ENCODE measurements around the gene SARNP. TPM values are rescaled to one million over a fixed set of nuclear protein-coding genes. Genes with fewer than 3 reads are reported as not detected.

The SARNP gene
- total and polyA plus RNA-seq, 9 of the 15 experiments (the other 6 are each of a cell fraction or from before 2014, with no cell fraction given) = 70.1 to 400 (median 198) TPM

DNA sequence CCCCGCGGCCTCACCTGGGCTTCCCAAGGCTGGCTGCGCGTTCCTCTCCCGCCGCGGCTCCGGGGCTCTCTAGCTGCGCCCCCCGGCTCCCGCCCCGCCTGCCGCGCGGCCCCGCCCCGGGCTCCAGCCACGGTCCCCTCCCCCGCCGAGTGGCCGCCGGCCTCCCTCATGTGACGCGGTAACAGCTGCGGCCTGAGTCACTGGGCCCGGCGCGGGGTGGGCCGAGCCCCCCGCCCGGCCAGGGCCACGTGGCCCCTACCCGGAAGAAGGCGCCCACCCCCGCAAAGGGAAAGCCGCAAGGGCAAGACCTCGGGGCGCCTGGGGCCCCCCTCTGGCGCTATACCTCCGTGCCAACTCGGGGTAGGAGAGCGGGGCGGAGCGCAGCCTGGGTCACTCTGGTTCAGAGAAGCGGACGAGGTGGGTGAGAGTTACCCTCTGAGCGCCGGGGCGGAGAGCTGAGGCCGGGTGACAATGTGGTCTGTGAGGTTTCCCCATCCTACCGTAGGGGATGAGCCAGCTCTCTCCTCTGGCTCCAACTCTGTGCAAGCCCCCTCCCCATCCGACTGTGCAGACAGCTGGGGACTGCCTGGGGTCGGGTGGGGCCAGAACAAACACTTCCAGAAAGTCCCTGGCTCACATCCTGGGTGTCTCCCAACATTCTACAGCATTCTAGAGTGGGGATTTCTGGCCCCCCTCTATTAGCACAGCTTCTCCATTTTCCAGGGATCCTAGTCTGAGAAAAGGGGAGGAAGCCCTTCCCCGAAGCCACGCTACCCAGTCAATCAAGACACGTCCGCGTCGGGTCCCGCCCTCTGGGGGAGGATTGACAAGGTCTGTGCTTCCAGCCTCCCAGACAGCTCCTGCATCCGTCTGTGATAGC, 88.3 kb downstream of the SARNP start, which contains the start of gene CD63 (continued):
- TF ChIP-seq HDAC6 (IDR thresholded peaks at IDR 0.05; ENCODE audit: low read depth, low read length) (no peak), SIX5 (IDR thresholded peaks at IDR 0.05; ENCODE audit: borderline replicate concordance in 1 of 2, insufficient read depth in 1 of 2, low read depth in 1 of 2, low read length in 2 of 2) (no peak), TAF7 (tag; IDR thresholded peaks at IDR 0.05) (no peak), ZNF551 (CRISPR knock-in tag; IDR thresholded peaks at IDR 0.05) (no peak), ARID2 (IDR thresholded peaks at IDR 0.05) (no peak), POLR2AphosphoS5 (IDR thresholded peaks at IDR 0.05; ENCODE audit: control insufficient read depth, insufficient read depth, low read depth, low read length) (peak; percentile 56; the same call in 1 of the 2 replicates), TEAD4 (IDR thresholded peaks at IDR 0.05; ENCODE audit: low read length) (no peak), TEAD4 (CRISPR knock-in tag; IDR thresholded peaks at IDR 0.05; ENCODE audit: borderline replicate concordance) (no peak), GABPA (tag; conservative IDR thresholded peaks at IDR 0.05; ENCODE audit: low read depth) (no peak; the same call in none of the 2 replicates), ZNF785 (CRISPR knock-in tag; IDR thresholded peaks at IDR 0.05) (no peak)
- TF ChIP-seq, protein P1, sequence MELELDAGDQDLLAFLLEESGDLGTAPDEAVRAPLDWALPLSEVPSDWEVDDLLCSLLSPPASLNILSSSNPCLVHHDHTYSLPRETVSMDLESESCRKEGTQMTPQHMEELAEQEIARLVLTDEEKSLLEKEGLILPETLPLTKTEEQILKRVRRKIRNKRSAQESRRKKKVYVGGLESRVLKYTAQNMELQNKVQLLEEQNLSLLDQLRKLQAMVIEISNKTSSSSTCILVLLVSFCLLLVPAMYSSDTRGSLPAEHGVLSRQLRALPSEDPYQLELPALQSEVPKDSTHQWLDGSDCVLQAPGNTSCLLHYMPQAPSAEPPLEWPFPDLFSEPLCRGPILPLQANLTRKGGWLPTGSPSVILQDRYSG (tag; conservative IDR thresholded peaks at IDR 0.05; ENCODE audit: low read depth) = 0 out of 2 replicates have a peak, but pooled peaks have one; percentile 41
- TF ChIP-seq, protein P2, sequence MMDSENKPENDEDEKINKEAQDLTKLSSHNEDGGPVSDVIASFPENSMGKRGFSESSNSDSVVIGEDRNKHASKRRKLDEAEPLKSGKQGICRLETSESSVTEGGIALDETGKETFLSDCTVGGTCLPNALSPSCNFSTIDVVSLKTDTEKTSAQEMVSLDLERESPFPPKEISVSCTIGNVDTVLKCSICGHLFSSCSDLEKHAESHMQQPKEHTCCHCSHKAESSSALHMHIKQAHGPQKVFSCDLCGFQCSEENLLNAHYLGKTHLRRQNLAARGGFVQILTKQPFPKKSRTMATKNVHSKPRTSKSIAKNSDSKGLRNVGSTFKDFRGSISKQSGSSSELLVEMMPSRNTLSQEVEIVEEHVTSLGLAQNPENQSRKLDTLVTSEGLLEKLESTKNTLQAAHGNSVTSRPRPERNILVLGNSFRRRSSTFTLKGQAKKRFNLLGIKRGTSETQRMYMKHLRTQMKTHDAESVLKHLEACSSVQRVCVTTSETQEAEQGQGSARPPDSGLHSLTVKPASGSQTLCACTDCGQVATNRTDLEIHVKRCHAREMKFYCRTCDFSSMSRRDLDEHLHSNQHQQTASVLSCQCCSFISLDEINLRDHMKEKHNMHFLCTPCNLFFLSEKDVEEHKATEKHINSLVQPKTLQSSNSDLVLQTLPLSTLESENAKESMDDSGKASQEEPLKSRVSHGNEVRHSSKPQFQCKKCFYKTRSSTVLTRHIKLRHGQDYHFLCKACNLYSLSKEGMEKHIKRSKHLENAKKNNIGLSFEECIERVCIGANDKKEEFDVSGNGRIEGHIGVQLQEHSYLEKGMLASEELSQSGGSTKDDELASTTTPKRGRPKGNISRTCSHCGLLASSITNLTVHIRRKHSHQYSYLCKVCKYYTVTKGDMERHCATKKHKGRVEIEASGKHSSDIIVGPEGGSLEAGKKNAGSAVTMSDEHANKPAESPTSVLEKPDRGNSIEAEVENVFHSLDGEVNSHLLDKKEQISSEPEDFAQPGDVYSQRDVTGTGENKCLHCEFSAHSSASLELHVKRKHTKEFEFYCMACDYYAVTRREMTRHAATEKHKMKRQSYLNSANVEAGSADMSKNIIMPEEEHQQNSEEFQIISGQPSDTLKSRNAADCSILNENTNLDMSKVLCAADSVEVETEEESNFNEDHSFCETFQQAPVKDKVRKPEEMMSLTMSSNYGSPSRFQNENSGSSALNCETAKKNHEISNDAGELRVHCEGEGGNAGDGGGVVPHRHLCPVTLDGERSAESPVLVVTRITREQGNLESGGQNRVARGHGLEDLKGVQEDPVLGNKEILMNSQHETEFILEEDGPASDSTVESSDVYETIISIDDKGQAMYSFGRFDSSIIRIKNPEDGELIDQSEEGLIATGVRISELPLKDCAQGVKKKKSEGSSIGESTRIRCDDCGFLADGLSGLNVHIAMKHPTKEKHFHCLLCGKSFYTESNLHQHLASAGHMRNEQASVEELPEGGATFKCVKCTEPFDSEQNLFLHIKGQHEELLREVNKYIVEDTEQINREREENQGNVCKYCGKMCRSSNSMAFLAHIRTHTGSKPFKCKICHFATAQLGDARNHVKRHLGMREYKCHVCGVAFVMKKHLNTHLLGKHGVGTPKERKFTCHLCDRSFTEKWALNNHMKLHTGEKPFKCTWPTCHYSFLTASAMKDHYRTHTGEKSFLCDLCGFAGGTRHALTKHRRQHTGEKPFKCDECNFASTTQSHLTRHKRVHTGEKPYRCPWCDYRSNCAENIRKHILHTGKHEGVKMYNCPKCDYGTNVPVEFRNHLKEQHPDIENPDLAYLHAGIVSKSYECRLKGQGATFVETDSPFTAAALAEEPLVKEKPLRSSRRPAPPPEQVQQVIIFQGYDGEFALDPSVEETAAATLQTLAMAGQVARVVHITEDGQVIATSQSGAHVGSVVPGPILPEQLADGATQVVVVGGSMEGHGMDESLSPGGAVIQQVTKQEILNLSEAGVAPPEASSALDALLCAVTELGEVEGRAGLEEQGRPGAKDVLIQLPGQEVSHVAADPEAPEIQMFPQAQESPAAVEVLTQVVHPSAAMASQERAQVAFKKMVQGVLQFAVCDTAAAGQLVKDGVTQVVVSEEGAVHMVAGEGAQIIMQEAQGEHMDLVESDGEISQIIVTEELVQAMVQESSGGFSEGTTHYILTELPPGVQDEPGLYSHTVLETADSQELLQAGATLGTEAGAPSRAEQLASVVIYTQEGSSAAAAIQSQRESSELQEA (IDR thresholded peaks at IDR 0.05; ENCODE audit: low read depth) = 0 out of 2 replicates have a peak, but pooled peaks have one; percentile 29
- TF ChIP-seq, protein P3, sequence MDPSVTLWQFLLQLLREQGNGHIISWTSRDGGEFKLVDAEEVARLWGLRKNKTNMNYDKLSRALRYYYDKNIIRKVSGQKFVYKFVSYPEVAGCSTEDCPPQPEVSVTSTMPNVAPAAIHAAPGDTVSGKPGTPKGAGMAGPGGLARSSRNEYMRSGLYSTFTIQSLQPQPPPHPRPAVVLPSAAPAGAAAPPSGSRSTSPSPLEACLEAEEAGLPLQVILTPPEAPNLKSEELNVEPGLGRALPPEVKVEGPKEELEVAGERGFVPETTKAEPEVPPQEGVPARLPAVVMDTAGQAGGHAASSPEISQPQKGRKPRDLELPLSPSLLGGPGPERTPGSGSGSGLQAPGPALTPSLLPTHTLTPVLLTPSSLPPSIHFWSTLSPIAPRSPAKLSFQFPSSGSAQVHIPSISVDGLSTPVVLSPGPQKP (CRISPR knock-in tag; IDR thresholded peaks at IDR 0.05) = no peak

Data from K562 (cell line).